ENCODE measurements around the gene PRRC1. TPM values are rescaled to one million over a fixed set of nuclear protein-coding genes. Genes with fewer than 3 reads are reported as not detected.

PRRC1 gene
- total RNA-seq, 4 donors from 2014 or later = 30.2 to 58.4 (median 44.9) TPM

GRCh38 chr5:127596501-127596900, 79.1 kb downstream of the PRRC1 start:
- intact Hi-C loops (cut with DNase I; ENCODE audit: low total_unique reads) = no loop called here
- no peak for TF ChIP-seq POLR2A (IDR thresholded peaks at IDR 0.05)
- WGBS, 2 donors = 81 to 91% methylated on average over 3 of the region's 3 CpGs
- DNase-seq (ENCODE audit: low spot score in 2 of 2) = no peak
- no peak overlapping the region for H3K4me3 ChIP-seq (ENCODE audit: low read depth, poor library complexity, severe bottlenecking)

- 82 to 84% methylated on average over 3 of the region's 3 CpGs for WGBS, 2 donors
Measured at GRCh38 chr5:127599320-127599719, 81.9 kb downstream of the PRRC1 start.

GRCh38 chr5:127599847-127600246, 82.4 kb downstream of the PRRC1 start:
- DNase-seq (ENCODE audit: low spot score in 2 of 2) = no peak
- 83 to 88% methylated on average over 4 of the region's 4 CpGs for WGBS, 2 donors
- no peak overlapping the region for H3K4me3 ChIP-seq (ENCODE audit: low read depth, poor library complexity, severe bottlenecking)
- TF ChIP-seq CTCF (IDR thresholded peaks at IDR 0.05) = no peak
- no peak for TF ChIP-seq POLR2A (IDR thresholded peaks at IDR 0.05)
- intact Hi-C loops (cut with DNase I; ENCODE audit: low total_unique reads) = no loop called here

More at GRCh38 chr5:127599320-127599719, 81.9 kb downstream of the PRRC1 start:
- DNase-seq (ENCODE audit: low spot score in 2 of 2) = no peak
- intact Hi-C loops (cut with DNase I; ENCODE audit: low total_unique reads) = no loop called here
- TF ChIP-seq POLR2A (IDR thresholded peaks at IDR 0.05) = no peak
- no peak for TF ChIP-seq CTCF (IDR thresholded peaks at IDR 0.05)
- H3K4me3 ChIP-seq (ENCODE audit: low read depth, poor library complexity, severe bottlenecking) = no peak overlapping the region

- no peak for TF ChIP-seq CTCF (IDR thresholded peaks at IDR 0.05)
- no peak for TF ChIP-seq POLR2A (IDR thresholded peaks at IDR 0.05)
- DNase-seq (ENCODE audit: low spot score in 2 of 2) = no peak
- no peak overlapping the region for H3K4me3 ChIP-seq (ENCODE audit: low read depth, poor library complexity, severe bottlenecking)
- intact Hi-C loops (cut with DNase I; ENCODE audit: low total_unique reads) = no loop called here
- WGBS, 2 donors = 75 to 82% methylated on average over 1 of the region's 1 CpG
Measured at GRCh38 chr5:127601111-127601510, 83.7 kb downstream of the PRRC1 start.

- 88 to 89% methylated on average over 4 of the region's 4 CpGs for WGBS, 2 donors
- intact Hi-C loops (cut with DNase I; ENCODE audit: low total_unique reads) = no loop called here
- no peak overlapping the region for H3K4me3 ChIP-seq (ENCODE audit: low read depth, poor library complexity, severe bottlenecking)
- TF ChIP-seq POLR2A (IDR thresholded peaks at IDR 0.05) = no peak
- no peak for TF ChIP-seq CTCF (IDR thresholded peaks at IDR 0.05)
- no peak for DNase-seq (ENCODE audit: low spot score in 2 of 2)
Measured at GRCh38 chr5:127601601-127602000, 84.2 kb downstream of the PRRC1 start.

- no peak for DNase-seq (ENCODE audit: low spot score in 2 of 2)
- 95 to 98% methylated on average over 3 of the region's 3 CpGs for WGBS, 2 donors
- TF ChIP-seq CTCF (IDR thresholded peaks at IDR 0.05) (no peak), POLR2A (IDR thresholded peaks at IDR 0.05) (no peak)
- intact Hi-C loops (cut with DNase I; ENCODE audit: low total_unique reads) = no loop called here
- H3K4me3 ChIP-seq (ENCODE audit: low read depth, poor library complexity, severe bottlenecking) = no peak overlapping the region
Measured at GRCh38 chr5:127602481-127602880, 85.0 kb downstream of the PRRC1 start.
